GM12801 (cell line): ENCODE data around the gene ADAMTSL2.

Experiments
- CTCF ChIP-seq: IDR thresholded peaks from one replicate; pipeline ENCODE4 v1.5.1; 2011; ENCODE audit warnings: control low read depth; ENCODE audit not compliant: insufficient read length; ENCODE audit errors: extremely low read depth

ADAMTSL2 gene

GRCh38 chr9:133602277-133602676 is 67.8 kb downstream of the ADAMTSL2 start:
- TF ChIP-seq CTCF, result no peak

GRCh38 chr9:133603135-133603927 is 68.8 kb downstream of the ADAMTSL2 start:
- no peak for TF ChIP-seq CTCF

GRCh38 chr9:133604214-133604613 is 69.7 kb downstream of the ADAMTSL2 start:
- no peak for TF ChIP-seq CTCF

- no peak for TF ChIP-seq CTCF
Measured at GRCh38 chr9:133604856-133605255, 70.4 kb downstream of the ADAMTSL2 start.

GRCh38 chr9:133605446-133605845 is 70.9 kb downstream of the ADAMTSL2 start:
- no peak for TF ChIP-seq CTCF

- TF ChIP-seq CTCF, result no peak
Measured at GRCh38 chr9:133605856-133606707, 71.6 kb downstream of the ADAMTSL2 start.

- TF ChIP-seq CTCF, result no peak
Measured at GRCh38 chr9:133606708-133607025, 72.2 kb downstream of the ADAMTSL2 start.
